HepG2 (cell line): ENCODE results near the gene LIFR. TPM values are rescaled to one million over a fixed set of nuclear protein-coding genes. Genes with fewer than 3 reads are reported as not detected.

Experiments used
- ATAC-seq: fragments of 200-7000 bp; cut with Tn5 transposase; 3 replicates; pipeline ENCODE4 v1.9.1; 2020; ENCODE audit warnings: mild to moderate bottlenecking, moderate library complexity
- Bru-seq: library from RNA; stranded (reverse); fragments of 400-500 nt; gene quantifications from one replicate; lab custom pipeline; 2021; lab: Mats Ljungman, UMichigan
- BruChase-seq, 2 experiments: library from RNA; stranded (reverse); fragments of 400-500 nt; gene quantifications; one replicate each; lab custom pipeline; 2021; lab: Mats Ljungman, UMichigan
- BruUV-seq: library from RNA; stranded (reverse); fragments of 400-500 nt; replicated peaks from 2 replicates; lab custom pipeline; 2021; lab: Mats Ljungman, UMichigan
- CTCF ChIA-PET: fragments of 300-600 bp; formaldehyde crosslinking; extraction: SDS; loops from one replicate; lab custom pipeline; 2021; ENCODE audit warnings: low total read pairs, inconsistent platforms, low intra/inter-chr PET ratio; lab: Yijun Ruan, JAX
- POLR2A ChIA-PET: fragments of 350-600 bp; sonication (Branson Sonifier 250); formaldehyde crosslinking; loops from one replicate; lab custom pipeline; 2020; ENCODE audit warnings: antibody characterized with exemption, inconsistent platforms; lab: Yijun Ruan, JAX
- DNase-seq: peaks from one replicate; pipeline ENCODE4 v3.0.0-alpha.2; 2015; ENCODE audit warnings: low spot score
- FAIRE-seq: peaks from 3 replicates; lab custom pipeline; 2011; peaks lifted over from hg19 to GRCh38; lab: Jason Lieb, UNC
- H2AFZ ChIP-seq: one replicate; pipeline ENCODE4 v1.6.1; 2011; ENCODE audit warnings: low read length, inconsistent platforms
- H3K27ac ChIP-seq: fragments of 300-600 bp; 3 replicates; pipeline ENCODE4 v1.8.0; 2011; ENCODE audit warnings: mixed run types, mild to moderate bottlenecking, mixed read lengths, low read length, inconsistent platforms; ENCODE audit not compliant: insufficient read depth; ENCODE audit errors: extremely low read length
- H3K27me3 ChIP-seq, 2 experiments: fragments of 200-600 bp in 1 of 2; 2 replicates in 1 of 2; 3 replicates in 1 of 2; pipeline versions ENCODE4 v1.6.0 to v1.8.0; 2011; ENCODE audit warnings: low read length in 2 of 2, mild to moderate bottlenecking in 2 of 2, moderate library complexity in 2 of 2, inconsistent platforms in 1 of 2; ENCODE audit not compliant: insufficient read depth in 2 of 2, control insufficient read depth in 1 of 2
- H3K36me3 ChIP-seq, 2 experiments: fragments of 200-600 bp in 1 of 2; replicated peaks in 1 of 2; 2 replicates in 1 of 2; 3 replicates in 1 of 2; pipeline versions ENCODE4 v1.5.1 to v1.8.0; 2011; ENCODE audit warnings: low read length in 2 of 2, inconsistent platforms in 1 of 2; ENCODE audit not compliant: insufficient read depth in 2 of 2, control insufficient read depth in 1 of 2
- H3K4me1 ChIP-seq: 2 replicates; pipeline ENCODE4 v1.5.1; 2012; ENCODE audit warnings: low read length, inconsistent platforms; ENCODE audit not compliant: insufficient read depth
- H3K4me2 ChIP-seq: 2 replicates; pipeline ENCODE4 v1.6.0; 2011; ENCODE audit warnings: low read depth, low read length, inconsistent platforms
- H3K4me3 ChIP-seq, 3 experiments: fragments of 200-600 bp in 1 of 3; sonication (generic), shearing (Covaris generic) in 1 of 3; replicated peaks in 1 of 3; 2 replicates each; pipeline ENCODE4 v1.5.1; 2011 to 2016; ENCODE audit warnings: low read length in 3 of 3, inconsistent platforms in 2 of 3, low read depth in 2 of 3, mild to moderate bottlenecking in 2 of 3, control low read depth in 1 of 3, mixed read lengths in 1 of 3; ENCODE audit not compliant: insufficient read depth in 1 of 3
- H3K79me2 ChIP-seq: one replicate; pipeline ENCODE4 v1.6.1; 2011; ENCODE audit warnings: low read length, inconsistent platforms; ENCODE audit not compliant: insufficient read depth
- H3K9ac ChIP-seq: 2 replicates; pipeline ENCODE4 v1.6.0; 2011; ENCODE audit warnings: mild to moderate bottlenecking, low read depth, low read length, inconsistent platforms; ENCODE audit not compliant: insufficient read depth
- H3K9me3 ChIP-seq: 2 replicates; pipeline ENCODE4 v1.5.1; 2012; ENCODE audit warnings: mild to moderate bottlenecking, low read length
- H4K20me1 ChIP-seq: 2 replicates; pipeline ENCODE4 v1.6.0; 2011; ENCODE audit warnings: inconsistent platforms, mild to moderate bottlenecking, low read length, moderate library complexity; ENCODE audit not compliant: insufficient read depth
- AGO2 ChIP-seq: fragments of 200-400 bp; formaldehyde crosslinking; optimal IDR thresholded peaks from 2 replicates; pipeline ENCODE3; 2017; ENCODE audit warnings: mild to moderate bottlenecking, low read depth, low read length, moderate library complexity
- ARNT2 ChIP-seq: sonication (generic); formaldehyde crosslinking; IDR thresholded peaks from 2 replicates; pipeline ENCODE4 v1.8.0; 2022; ENCODE audit warnings: mild to moderate bottlenecking, low read depth, missing genetic modification reagents, moderate library complexity
- KLF16 ChIP-seq, 2 experiments: sonication (generic) in 1 of 2; formaldehyde crosslinking in 1 of 2; IDR thresholded peaks; 2 replicates each; pipeline versions ENCODE4 v1.6.1 to v1.8.0; 2016 to 2023; ENCODE audit warnings: missing genetic modification reagents in 2 of 2, missing compliant biosample characterization in 1 of 2
- MAZ ChIP-seq, 2 experiments: sonication (generic) in 1 of 2; formaldehyde crosslinking in 1 of 2; IDR thresholded peaks; 2 replicates each; pipeline versions ENCODE4 v1.5.0 to v1.6.1; 2012 to 2020; ENCODE audit warnings: low read depth in 2 of 2, mild to moderate bottlenecking in 2 of 2, borderline replicate concordance in 1 of 2, improper control_type of control experiment in 1 of 2, low read length in 1 of 2, missing genetic modification reagents in 1 of 2, moderate library complexity in 1 of 2
- ZNF160 ChIP-seq: sonication (generic); formaldehyde crosslinking; IDR thresholded peaks from 2 replicates; pipeline ENCODE4 v1.8.0; 2022; ENCODE audit warnings: mild to moderate bottlenecking, inconsistent platforms, missing genetic modification reagents
- ZNF709 ChIP-seq: sonication (generic); formaldehyde crosslinking; IDR thresholded peaks from 2 replicates; pipeline ENCODE4 v1.5.0; 2020; ENCODE audit warnings: mild to moderate bottlenecking, missing genetic modification reagents
- ZNF768 ChIP-seq: sonication (generic); formaldehyde crosslinking; IDR thresholded peaks from 2 replicates; pipeline ENCODE4 v1.4.0; 2020; ENCODE audit warnings: missing genetic modification reagents
- WGBS: methylation state at CpG from one replicate; pipeline ENCODE4 v1.1.6; 2017; ENCODE audit warnings: low lambda C conversion rate; 5-methylcytosine and 5-hydroxymethylcytosine counted together
- in situ Hi-C: cut with HindIII; loops from 2 replicates; pipeline ENCODE4 v1.10.0; 2017; ENCODE audit warnings: low pct_unique_long_range_greater_than_20kb; ENCODE audit not compliant: extremely low pct_ligation_motif_present
- intact Hi-C: fragments of 100-400 bp; cut with micrococcal nuclease; formaldehyde crosslinking; loops from one replicate; pipeline ENCODE4 v1.10.0; 2022; ENCODE audit not compliant: unreplicated experiment
- long read RNA-seq, 2 experiments: library from RNA in 1 of 2; library from polyadenylated mRNA in 1 of 2; stranded (forward) in 1 of 2; unstranded in 1 of 2; transcript quantifications; one replicate each; pipeline ENCODE4 v2.0.0, GENCODE V29; 2019 to 2022
- polyA minus RNA-seq, 3 experiments: library from RNA; depleted of rRNA, polyadenylated mRNA; stranded (reverse); fragments of >200 nt; gene quantifications; 2 replicates each; pipeline ENCODE4 v1.2.3, GENCODE V29; 2011; ENCODE audit warnings: low replicate concordance in 1 of 3
- polyA plus RNA-seq, 8 experiments: library from polyadenylated mRNA; depleted of rRNA in 3 of 8; stranded (reverse) in 7 of 8; unstranded in 1 of 8; fragments of >200 nt; fragmentation: Illumina TruSeq in 4 of 8; extraction: Trizol in 4 of 8; gene quantifications; 2 replicates each; pipeline versions ENCODE4 v1.2.1 to v1.2.3, GENCODE V29; 2011 to 2016; ENCODE audit warnings: low read depth in 4 of 8, missing spikeins in 1 of 8, mixed read lengths in 1 of 8; ENCODE audit not compliant: insufficient read depth in 1 of 8
- total RNA-seq, 5 experiments: library from RNA; depleted of rRNA; stranded (reverse); fragments of >200 nt; fragmentation: Illumina TruSeq; extraction: Trizol; gene quantifications; 2 replicates each; pipeline ENCODE4 v1.2.3, GENCODE V29; 2016; ENCODE audit warnings: low read depth in 1 of 5
- TF ChIP-seq, protein P1 (sequence below): IDR thresholded peaks from 2 replicates; pipeline ENCODE4 v1.6.1; 2016; ENCODE audit warnings: missing compliant biosample characterization, missing genetic modification reagents, borderline replicate concordance
- TF ChIP-seq, protein P2 (sequence below): IDR thresholded peaks from 2 replicates; pipeline ENCODE4 v1.6.1; 2016

Gene LIFR, protein sequence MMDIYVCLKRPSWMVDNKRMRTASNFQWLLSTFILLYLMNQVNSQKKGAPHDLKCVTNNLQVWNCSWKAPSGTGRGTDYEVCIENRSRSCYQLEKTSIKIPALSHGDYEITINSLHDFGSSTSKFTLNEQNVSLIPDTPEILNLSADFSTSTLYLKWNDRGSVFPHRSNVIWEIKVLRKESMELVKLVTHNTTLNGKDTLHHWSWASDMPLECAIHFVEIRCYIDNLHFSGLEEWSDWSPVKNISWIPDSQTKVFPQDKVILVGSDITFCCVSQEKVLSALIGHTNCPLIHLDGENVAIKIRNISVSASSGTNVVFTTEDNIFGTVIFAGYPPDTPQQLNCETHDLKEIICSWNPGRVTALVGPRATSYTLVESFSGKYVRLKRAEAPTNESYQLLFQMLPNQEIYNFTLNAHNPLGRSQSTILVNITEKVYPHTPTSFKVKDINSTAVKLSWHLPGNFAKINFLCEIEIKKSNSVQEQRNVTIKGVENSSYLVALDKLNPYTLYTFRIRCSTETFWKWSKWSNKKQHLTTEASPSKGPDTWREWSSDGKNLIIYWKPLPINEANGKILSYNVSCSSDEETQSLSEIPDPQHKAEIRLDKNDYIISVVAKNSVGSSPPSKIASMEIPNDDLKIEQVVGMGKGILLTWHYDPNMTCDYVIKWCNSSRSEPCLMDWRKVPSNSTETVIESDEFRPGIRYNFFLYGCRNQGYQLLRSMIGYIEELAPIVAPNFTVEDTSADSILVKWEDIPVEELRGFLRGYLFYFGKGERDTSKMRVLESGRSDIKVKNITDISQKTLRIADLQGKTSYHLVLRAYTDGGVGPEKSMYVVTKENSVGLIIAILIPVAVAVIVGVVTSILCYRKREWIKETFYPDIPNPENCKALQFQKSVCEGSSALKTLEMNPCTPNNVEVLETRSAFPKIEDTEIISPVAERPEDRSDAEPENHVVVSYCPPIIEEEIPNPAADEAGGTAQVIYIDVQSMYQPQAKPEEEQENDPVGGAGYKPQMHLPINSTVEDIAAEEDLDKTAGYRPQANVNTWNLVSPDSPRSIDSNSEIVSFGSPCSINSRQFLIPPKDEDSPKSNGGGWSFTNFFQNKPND
- total RNA-seq (2016; rRNA removed; fragmentation: Illumina TruSeq; extraction: Trizol) (20.1 and 25.2 TPM in 2 replicates), polyA plus RNA-seq (2011; rRNA removed) (5.0 and 6.3 TPM in 2 replicates), polyA minus RNA-seq (2011; rRNA and poly(A)+ RNA removed; ENCODE audit: low replicate concordance) (15.0 and 54.2 TPM in 2 replicates), Bru-seq, nascent RNA (percentile 79 among the genes with signal in this experiment), BruChase-seq, experiment 1, labeled RNA remaining after a 6-hour chase (percentile 90 among the genes with signal in this experiment), BruChase-seq, experiment 2, labeled RNA remaining after a 2-hour chase (percentile 89 among the genes with signal in this experiment)
- total RNA-seq (2016; cell fraction: cytosol; rRNA removed; fragmentation: Illumina TruSeq; extraction: Trizol; ENCODE audit: low read depth), result 58.4 and 67.4 TPM in 2 replicates
- 20.0 and 23.0 TPM in 2 replicates for total RNA-seq (2016; cell fraction: insoluble cytoplasmic fraction; rRNA removed; fragmentation: Illumina TruSeq; extraction: Trizol)
- 31.5 and 38.0 TPM in 2 replicates for total RNA-seq (2016; cell fraction: membrane; rRNA removed; fragmentation: Illumina TruSeq; extraction: Trizol)
- 39.8 and 44.4 TPM in 2 replicates for total RNA-seq (2016; cell fraction: nucleus; rRNA removed; fragmentation: Illumina TruSeq; extraction: Trizol)
- polyA plus RNA-seq (2011; cell fraction: cytosol; rRNA removed), result 1.9 and 3.2 TPM in 2 replicates
- polyA plus RNA-seq (2011; cell fraction: nucleus; rRNA removed), result 6.5 and 8.0 TPM in 2 replicates
- polyA plus RNA-seq (2012), result 7.6 and 12.3 TPM in 2 replicates
- 0.20 and 0.28 TPM in 2 replicates for polyA plus RNA-seq (2016; cell fraction: cytosol; fragmentation: Illumina TruSeq; extraction: Trizol; ENCODE audit: low read depth)
- 6.5 and 7.1 TPM in 2 replicates for polyA plus RNA-seq (2016; cell fraction: insoluble cytoplasmic fraction; fragmentation: Illumina TruSeq; extraction: Trizol; ENCODE audit: low read depth)
- 1.1 TPM in 2 replicates for polyA plus RNA-seq (2016; cell fraction: membrane; fragmentation: Illumina TruSeq; extraction: Trizol; ENCODE audit: low read depth)
- polyA plus RNA-seq (2016; cell fraction: nucleus; fragmentation: Illumina TruSeq; extraction: Trizol; ENCODE audit: insufficient read depth, low read depth), result 19.2 and 20.0 TPM in 2 replicates
- 17.8 and 19.0 TPM in 2 replicates for polyA minus RNA-seq (2011; cell fraction: cytosol; rRNA and poly(A)+ RNA removed)
- polyA minus RNA-seq (2011; cell fraction: nucleus; rRNA and poly(A)+ RNA removed), result 63.7 and 65.9 TPM in 2 replicates
- long read RNA-seq, experiment 1, full-length matches to known transcripts, result 1 of 2 reads
- long read RNA-seq, experiment 1, partial matches to known transcripts, result 1 of 2 reads
- long read RNA-seq, experiment 1, other reads (novel, unspliced or antisense), result 0 of 2 reads
- long read RNA-seq, experiment 2, full-length matches to known transcripts, result 1 of 19 reads
- long read RNA-seq, experiment 2, partial matches to known transcripts, result 1 of 19 reads
- long read RNA-seq, experiment 2, other reads (novel, unspliced or antisense), result 17 of 19 reads

DNA sequence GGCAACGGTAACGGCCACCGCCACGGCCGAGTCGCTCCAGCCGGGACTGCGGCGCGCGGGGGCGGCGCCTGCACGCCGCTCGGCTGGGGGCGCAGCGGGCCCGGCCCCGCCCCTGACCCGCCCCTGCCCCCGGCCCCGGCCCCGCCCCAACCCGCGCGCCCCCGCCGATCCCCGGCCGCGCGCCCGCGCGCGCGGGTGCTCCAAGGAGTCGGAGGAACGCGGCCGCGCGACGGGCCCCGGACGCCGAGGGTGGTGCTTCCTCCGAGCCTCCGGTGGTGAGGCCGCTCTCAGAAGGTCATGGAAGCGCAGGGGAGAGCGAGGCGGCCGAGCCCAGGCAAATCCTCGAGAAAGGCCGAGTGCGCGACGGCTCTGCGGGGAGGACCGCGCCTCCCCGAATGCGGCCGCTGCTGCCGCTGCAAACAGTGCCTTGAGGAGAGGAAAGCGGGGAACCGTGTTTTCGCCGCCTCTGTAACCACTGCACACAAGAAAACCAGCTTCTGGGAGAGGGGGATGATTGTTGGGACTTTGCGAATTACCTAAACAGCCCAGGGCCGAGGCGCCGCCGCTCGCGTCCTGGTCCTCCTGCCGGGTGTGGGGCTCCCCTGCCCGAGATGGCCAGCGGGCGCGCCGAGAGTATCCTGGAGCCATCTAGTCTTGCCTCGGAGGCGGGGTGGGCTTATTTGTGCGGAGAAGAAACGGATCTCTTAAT is at the start of gene LIFR:
Gene LIFR (minus strand): TSS at position 48 of the 709 bp plus-strand sequence. CDS start 25,999 bp downstream, outside the sequence.
- Histone ChIP-seq H3K27ac (peak within 1 kb of the TSS; percentile 84), H3K4me2 (peak within 1 kb of the TSS; percentile 90), H2AFZ (peak within 1 kb of the TSS; percentile 81), H3K4me3 (peak within 1 kb of the TSS; percentile 91 to 96 (median 93)), H3K79me2 (peaks cover 42% of the 10 kb centered on the region), H3K4me1 (peaks cover 45% of the 10 kb centered on the region), H4K20me1 (no peaks in the 10 kb centered on the region; the same call in none of the 2 replicates), H3K9ac (peak within 1 kb of the TSS; percentile 89), H3K27me3 (no peaks in the 10 kb centered on the region; a peak in 1 of 5 replicates), H3K36me3 (no peaks in the 10 kb centered on the region), H3K9me3 (no peaks in the 10 kb centered on the region)
- ATAC-seq (peak; percentile 88), DNase-seq (peak; percentile 39), FAIRE-seq (no peak)
- under 1% methylated on average over 25 of the region's 88 CpGs for WGBS
- POLR2A ChIA-PET, result interaction anchor here (1.3 to 1.4 kb wide), 2 partner anchors 10 to 21 kb away, joined by 7 to 10 read pairs; no protein-coding TSS in a partner anchor
- intact Hi-C loops, result no loop called here
- no TSS peak for BruUV-seq
- in situ Hi-C loops, result loop anchor here (10.0 kb wide), 1 partner anchor 112 kb away; no protein-coding TSS in a partner anchor
- CTCF ChIA-PET, result no interaction called here
- TF ChIP-seq, protein P1, sequence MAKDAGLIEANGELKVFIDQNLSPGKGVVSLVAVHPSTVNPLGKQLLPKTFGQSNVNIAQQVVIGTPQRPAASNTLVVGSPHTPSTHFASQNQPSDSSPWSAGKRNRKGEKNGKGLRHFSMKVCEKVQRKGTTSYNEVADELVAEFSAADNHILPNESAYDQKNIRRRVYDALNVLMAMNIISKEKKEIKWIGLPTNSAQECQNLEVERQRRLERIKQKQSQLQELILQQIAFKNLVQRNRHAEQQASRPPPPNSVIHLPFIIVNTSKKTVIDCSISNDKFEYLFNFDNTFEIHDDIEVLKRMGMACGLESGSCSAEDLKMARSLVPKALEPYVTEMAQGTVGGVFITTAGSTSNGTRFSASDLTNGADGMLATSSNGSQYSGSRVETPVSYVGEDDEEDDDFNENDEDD, result no peak; the same call in 1 of the 2 replicates
- TF ChIP-seq, protein P2, sequence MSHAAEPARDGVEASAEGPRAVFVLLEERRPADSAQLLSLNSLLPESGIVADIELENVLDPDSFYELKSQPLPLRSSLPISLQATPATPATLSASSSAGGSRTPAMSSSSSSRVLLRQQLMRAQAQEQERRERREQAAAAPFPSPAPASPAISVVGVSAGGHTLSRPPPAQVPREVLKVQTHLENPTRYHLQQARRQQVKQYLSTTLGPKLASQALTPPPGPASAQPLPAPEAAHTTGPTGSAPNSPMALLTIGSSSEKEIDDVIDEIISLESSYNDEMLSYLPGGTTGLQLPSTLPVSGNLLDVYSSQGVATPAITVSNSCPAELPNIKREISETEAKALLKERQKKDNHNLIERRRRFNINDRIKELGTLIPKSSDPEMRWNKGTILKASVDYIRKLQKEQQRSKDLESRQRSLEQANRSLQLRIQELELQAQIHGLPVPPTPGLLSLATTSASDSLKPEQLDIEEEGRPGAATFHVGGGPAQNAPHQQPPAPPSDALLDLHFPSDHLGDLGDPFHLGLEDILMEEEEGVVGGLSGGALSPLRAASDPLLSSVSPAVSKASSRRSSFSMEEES, result no peak
- TF ChIP-seq ARNT2 (CRISPR knock-in tag) (peak; percentile 55; the same call in 1 of the 2 replicates), AGO2 (peak; percentile 41), ZNF768 (peak; percentile 57; the same call in 1 of the 2 replicates), ZNF709 (peak; percentile 30; the same call in 1 of the 2 replicates), KLF16 (CRISPR knock-in tag; IDR thresholded peaks at IDR 0.05) (peak in 1 of 2 experiments; percentile 25; a peak in 1 of 4 replicates), MAZ (IDR thresholded peaks at IDR 0.05; ENCODE audit: borderline replicate concordance, low read depth, low read length) (no peak), MAZ (CRISPR knock-in tag; IDR thresholded peaks at IDR 0.05; ENCODE audit: low read depth) (peak; percentile 56; the same call in 1 of the 2 replicates), ZNF160 (0 out of 2 replicates have a peak, but pooled peaks have one; percentile 21)
